Gastrocnemius medialis (tissue), 4 donors: ENCODE measurements around the gene ASMTL. TPM values are rescaled to one million over a fixed set of nuclear protein-coding genes. Genes with fewer than 3 reads are reported as not detected.
A peak's percentile ranks its signal among the peaks of the same experiment; 100 is the strongest.

Experiments used
- ATAC-seq, 2 donors: fragments of 150-250 bp; one replicate each; pipeline ENCODE4 v1.9.1; 2016
- DNase-seq, 2 donors: peaks; one replicate each; pipeline ENCODE4 v3.0.0-alpha.2; 2019
- H3K27ac ChIP-seq, 4 donors: fragments of 200-600 bp; sonication (generic); 1 replicate in 1 of 4; 2 replicates in 3 of 4; pipeline ENCODE4 v1.5.1; 2016 to 2018; ENCODE audit warnings: mild to moderate bottlenecking in 2 of 4, moderate library complexity in 1 of 4
- H3K27me3 ChIP-seq, 3 donors: fragments of 200-600 bp; sonication (generic) in 2 of 3; 1 replicate in 1 of 3; 2 replicates in 2 of 3; pipeline versions ENCODE4 v1.5.1 to v1.6.0; 2016 to 2019; ENCODE audit warnings: mild to moderate bottlenecking in 1 of 3, moderate library complexity in 1 of 3
- H3K36me3 ChIP-seq, 2 donors: fragments of 200-600 bp; sonication (generic) in 1 of 2; one replicate each; pipeline ENCODE4 v1.5.1; 2017 to 2018
- H3K4me1 ChIP-seq, 2 donors: fragments of 200-600 bp; sonication (generic) in 1 of 2; one replicate each; pipeline ENCODE4 v1.5.1; 2016 to 2017; ENCODE audit warnings: mild to moderate bottlenecking in 2 of 2
- H3K4me3 ChIP-seq, 4 donors: fragments of 200-600 bp; sonication (generic) in 3 of 4; 1 replicate in 1 of 4; 2 replicates in 3 of 4; pipeline ENCODE4 v1.5.1; 2016 to 2019; ENCODE audit warnings: mild to moderate bottlenecking in 2 of 4
- H3K9me3 ChIP-seq, 3 donors: fragments of 200-600 bp; sonication (generic) in 2 of 3; 1 replicate in 1 of 3; 2 replicates in 2 of 3; pipeline ENCODE4 v1.5.1; 2016 to 2019
- CTCF ChIP-seq, 5 experiments: fragments of 450-650 bp in 3 of 5; fragments of 200-600 bp in 2 of 5; sonication (generic) in 2 of 5; IDR thresholded peaks in 4 of 5; conservative IDR thresholded peaks in 1 of 5; 1 replicate in 4 of 5; 2 replicates in 1 of 5; pipeline ENCODE4 v1.5.1; 2016 to 2019; ENCODE audit warnings: antibody characterized with exemption in 5 of 5, mild to moderate bottlenecking in 3 of 5, moderate library complexity in 3 of 5
- POLR2A ChIP-seq, 2 donors: fragments of 450-650 bp; IDR thresholded peaks; one replicate each; pipeline ENCODE4 v1.6.1; 2017; ENCODE audit warnings: antibody characterized with exemption in 2 of 2, mild to moderate bottlenecking in 2 of 2, moderate library complexity in 2 of 2
- in situ Hi-C, 4 donors: fragments of 200-750 bp; cut with MboI; loops; one replicate each; pipeline versions ENCODE4 v1.15.0 to v1.8.0; 2017; ENCODE audit warnings: low sequenced_read_pairs in 4 of 4
- intact Hi-C: fragments of 100-400 bp; cut with DNase I; formaldehyde crosslinking; loops from one replicate; pipeline ENCODE4 v1.15.1; 2023; ENCODE audit warnings: low total_unique reads
- total RNA-seq, 4 donors: library from RNA; depleted of rRNA; stranded (reverse); fragments of >200 nt; gene quantifications; one replicate each; pipeline versions ENCODE4 v1.1.0 to v1.2.3, GENCODE V29; 2016

The ASMTL gene
- total RNA-seq, 4 donors from 2014 or later: 13.6 to 19.5 (median 13.9) TPM

- no peak for DNase-seq
- in situ Hi-C loops: loop anchor here (10.0 to 25.0 kb wide), 3 partner anchors 120 to 1148 kb away; partner anchors contain the start of gene AKAP17A (in 2 of the 4)
- H3K27me3 ChIP-seq: peaks cover 12 to 17% (median 16%) of the 10 kb centered on the region in 3 donors
These were observed 11.6 kb upstream of the ASMTL start for GRCh38 chrX:1464041-1464970.

GRCh38 chrX:1463581-1463980, 10.9 kb upstream of the ASMTL start:
- TF ChIP-seq CTCF (IDR thresholded peaks at IDR 0.05 in 4 of 5, conservative IDR thresholded peaks at IDR 0.05 in 1 of 5) (no peak), POLR2A (IDR thresholded peaks at IDR 0.05) (no peak)
- Histone ChIP-seq H3K4me1 (no peaks in the 10 kb centered on the region), H3K27me3 (peaks cover 11 to 16% (median 14%) of the 10 kb centered on the region in 3 donors), H3K4me3 (no peak overlapping the region), H3K36me3 (no peaks in the 10 kb centered on the region), H3K27ac (peak overlapping the region in 3 of 4 donors; percentile 62 to 73 (median 63)), H3K9me3 (no peaks in the 10 kb centered on the region)
- ATAC-seq: no peak
- DNase-seq: no peak
- in situ Hi-C loops: loop anchor here (10.0 to 25.0 kb wide), 3 partner anchors 121 to 1149 kb away; partner anchors contain the start of gene AKAP17A (in 2 of the 4)
- intact Hi-C loops: no loop called here

More at GRCh38 chrX:1464041-1464970, 11.6 kb upstream of the ASMTL start:
- intact Hi-C loops: no loop called here
- H3K36me3 ChIP-seq: no peaks in the 10 kb centered on the region
- no peaks in the 10 kb centered on the region for H3K4me1 ChIP-seq
- no peak overlapping the region for H3K4me3 ChIP-seq
- no peak for TF ChIP-seq CTCF (IDR thresholded peaks at IDR 0.05 in 4 of 5, conservative IDR thresholded peaks at IDR 0.05 in 1 of 5)
- TF ChIP-seq POLR2A (IDR thresholded peaks at IDR 0.05): no peak
- ATAC-seq: no peak
- H3K27ac ChIP-seq: peak overlapping the region in 2 of 4 donors; percentile 1 to 73
- no peaks in the 10 kb centered on the region for H3K9me3 ChIP-seq

GRCh38 chrX:1462596-1463251, 10.0 kb upstream of the ASMTL start:
- Histone ChIP-seq H3K36me3 (no peaks in the 10 kb centered on the region), H3K9me3 (no peaks in the 10 kb centered on the region), H3K4me3 (no peak overlapping the region), H3K4me1 (no peaks in the 10 kb centered on the region), H3K27me3 (peaks cover 9 to 10% (median 9%) of the 10 kb centered on the region in 3 donors), H3K27ac (peak overlapping the region in 3 of 4 donors; percentile 63 to 73 (median 71))
- peak; percentile 81 to 83 for ATAC-seq
- TF ChIP-seq CTCF (IDR thresholded peaks at IDR 0.05 in 4 of 5, conservative IDR thresholded peaks at IDR 0.05 in 1 of 5): no peak
- TF ChIP-seq POLR2A (IDR thresholded peaks at IDR 0.05): no peak
- DNase-seq: no peak
- intact Hi-C loops (no loop called here), in situ Hi-C loops (loop anchor here (10.0 to 25.0 kb wide), 3 partner anchors 122 to 1150 kb away; partner anchors contain the start of gene AKAP17A (in 2 of the 4))

- no peak for ATAC-seq
- intact Hi-C loops: no loop called here
- peak overlapping the region in 3 of 4 donors; percentile 34 to 71 (median 50) for H3K27ac ChIP-seq
- H3K9me3 ChIP-seq: no peaks in the 10 kb centered on the region
- no peaks in the 10 kb centered on the region for H3K36me3 ChIP-seq
- no peak overlapping the region for H3K4me3 ChIP-seq
- in situ Hi-C loops: loop anchor here (10.0 to 25.0 kb wide), 3 partner anchors 123 to 1150 kb away; partner anchors contain the start of gene AKAP17A (in 2 of the 4)
- no peaks in the 10 kb centered on the region for H3K4me1 ChIP-seq
- no peak for TF ChIP-seq CTCF (IDR thresholded peaks at IDR 0.05 in 4 of 5, conservative IDR thresholded peaks at IDR 0.05 in 1 of 5)
- DNase-seq: no peak
- peaks cover 4 to 9% (median 4%) of the 10 kb centered on the region in 3 donors for H3K27me3 ChIP-seq
These were observed 9.4 kb upstream of the ASMTL start for GRCh38 chrX:1462110-1462509.
